NCI-H1105 treated with DMSO at 0.1 percent for 48 hours (cell line): ENCODE results near the gene ASCC2.
A peak's percentile ranks its signal among the peaks of the same experiment; 100 is the strongest.
"Not testable (repeated sequence)": the region's sequence is repeated elsewhere in the genome, so short reads cannot be mapped to it uniquely, and the experiment has no call there.

Source experiments
- DNase-seq: peaks from one replicate; lab custom pipeline; 2025; lab: John Stamatoyannopoulos, UW

ASCC2 gene

DNA sequence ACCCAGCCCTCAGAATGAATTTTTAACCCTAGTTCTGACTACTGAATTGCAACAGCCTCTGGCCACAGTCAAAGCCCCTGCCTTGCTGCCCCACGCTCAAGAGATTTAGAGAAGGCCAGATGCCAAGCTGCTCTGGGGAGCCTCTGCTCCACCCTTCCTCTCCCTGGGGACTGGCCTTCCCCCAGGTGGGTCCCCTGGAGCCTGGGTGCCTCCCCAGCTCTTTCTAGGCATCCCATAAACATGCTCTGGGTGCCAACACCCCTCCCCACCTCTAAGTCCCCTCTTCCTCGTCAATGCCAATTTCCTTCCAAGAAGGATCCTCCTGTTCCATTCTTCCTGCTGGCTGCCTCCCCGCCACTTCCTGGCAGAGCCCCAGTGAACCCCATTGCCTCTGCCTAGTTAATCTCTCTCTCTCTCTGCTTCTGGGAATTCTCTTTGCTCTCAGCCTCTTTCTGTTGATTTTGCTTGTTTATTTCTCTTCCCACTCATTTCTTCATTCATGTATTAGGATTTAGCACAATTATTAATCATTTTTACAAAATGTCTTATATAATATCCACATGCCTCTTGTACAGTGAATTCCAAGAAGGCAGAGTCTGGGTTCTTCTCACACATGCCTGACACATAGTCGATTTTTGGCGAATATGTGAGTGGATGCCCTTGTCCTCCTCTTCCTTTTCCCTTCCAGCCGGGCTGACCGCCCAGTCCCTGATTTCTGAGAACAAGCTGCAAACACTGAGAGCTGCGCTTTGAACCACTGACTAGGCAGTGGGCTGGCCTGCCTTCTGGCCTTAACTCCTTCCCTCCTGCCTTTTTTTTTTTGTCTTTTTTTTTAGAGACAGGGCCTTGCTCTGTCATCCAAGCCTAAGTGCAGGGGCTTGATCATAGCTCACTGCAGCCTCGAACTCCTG is 53.4 kb downstream of the ASCC2 start:
- no peak for DNase-seq

DNA sequence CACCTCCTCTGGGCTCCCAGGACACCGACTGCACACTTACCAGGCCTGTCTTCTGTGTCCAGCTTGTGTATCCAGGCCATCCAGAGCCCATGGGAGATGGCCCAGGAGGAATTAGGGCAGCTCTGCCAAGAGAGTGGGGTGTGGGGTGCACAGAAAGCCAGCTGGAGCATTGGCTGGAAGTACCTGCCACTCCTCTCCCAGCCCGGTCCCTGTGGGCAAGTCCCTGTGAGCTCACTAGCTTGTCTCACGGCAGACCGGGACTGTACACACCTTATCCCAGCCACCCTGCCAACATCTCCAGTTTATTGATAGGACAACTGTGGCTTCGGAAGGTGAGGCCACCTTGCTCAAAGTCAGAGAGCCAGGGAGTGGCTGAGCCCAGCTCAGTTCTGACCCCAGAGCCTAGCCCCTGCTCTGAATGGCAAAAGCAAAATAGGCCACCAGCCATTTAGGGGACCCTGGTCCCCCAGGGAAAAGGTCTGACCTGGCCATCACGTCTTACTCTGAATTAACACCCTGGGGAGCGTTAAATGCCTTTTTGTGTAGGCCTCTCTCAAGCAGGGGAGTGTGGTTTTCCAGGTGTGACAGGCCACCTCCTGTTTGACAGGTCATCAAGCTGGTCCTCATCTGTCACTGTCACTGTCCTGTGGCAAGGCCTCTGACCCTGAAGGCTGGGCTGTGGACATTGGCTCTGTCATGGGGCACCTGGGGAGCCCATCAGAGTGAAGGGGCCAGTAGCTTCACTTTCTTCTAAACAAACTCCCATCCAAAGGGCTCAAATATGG is 55.8 kb downstream of the ASCC2 start:
- DNase-seq, result no peak

DNA sequence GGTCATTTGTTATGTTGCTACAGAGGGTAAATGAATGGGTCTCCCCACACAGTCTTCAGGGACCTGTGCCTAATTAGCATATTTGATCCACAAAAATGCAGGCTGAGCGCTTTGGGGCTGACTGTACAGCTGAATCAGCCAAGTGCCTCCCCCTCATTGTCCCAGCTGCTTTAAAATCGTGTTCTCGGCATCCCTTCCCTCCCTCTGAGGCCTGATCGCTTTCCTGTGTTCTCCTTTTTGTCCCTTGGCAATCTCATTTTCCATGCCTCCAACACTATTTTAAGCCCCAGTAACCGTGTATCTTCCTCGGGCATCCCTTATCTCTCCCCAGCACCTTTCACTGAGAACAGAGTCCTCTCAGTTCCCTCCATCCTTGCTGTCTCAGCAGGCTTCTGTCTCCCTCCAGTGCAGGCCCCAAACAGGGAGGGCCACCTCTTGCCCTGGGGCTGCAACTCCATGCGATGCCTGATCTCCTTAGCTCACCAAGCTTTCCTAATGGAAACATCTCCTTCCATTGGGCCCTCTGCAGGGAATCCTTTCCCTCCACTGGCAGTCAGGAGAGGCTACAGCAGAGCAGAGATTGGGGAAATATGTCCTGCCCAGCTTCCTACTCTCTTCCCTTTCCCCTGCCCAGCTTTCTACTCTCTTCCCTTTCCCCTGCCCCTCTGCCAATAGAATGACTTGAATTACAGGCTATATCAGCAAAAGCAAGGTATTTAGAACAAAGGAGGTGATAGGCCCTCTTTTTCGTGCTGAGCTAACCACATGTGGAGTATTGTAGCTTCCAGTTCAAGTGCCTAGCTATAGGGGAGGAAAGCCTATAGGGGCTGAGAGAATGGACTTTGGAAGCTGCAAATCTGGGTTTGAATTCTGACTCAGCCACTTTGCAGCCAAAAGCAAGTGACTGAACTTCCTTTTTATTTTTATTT is 57.1 kb downstream of the ASCC2 start:
- DNase-seq, result no peak

DNA sequence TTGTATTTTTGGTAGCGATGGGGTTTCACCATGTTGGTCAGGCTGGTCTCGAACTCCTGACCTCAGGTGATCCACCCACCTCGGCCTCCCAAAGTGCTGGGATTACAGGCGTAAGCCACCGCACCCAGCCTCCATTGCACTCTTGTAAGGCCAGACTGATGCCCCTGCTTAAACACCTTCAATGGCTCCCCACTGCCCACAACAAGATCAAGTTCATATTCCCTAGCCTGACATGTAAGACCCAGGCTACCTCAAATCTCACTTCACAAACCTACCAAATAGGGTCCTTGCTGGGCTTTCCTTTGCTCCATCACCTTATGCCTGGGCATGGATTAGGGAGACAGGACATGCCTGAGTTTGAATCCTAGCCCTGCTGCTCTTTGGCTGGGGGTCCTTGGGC is 57.9 kb downstream of the ASCC2 start:
- no peak for DNase-seq

DNA sequence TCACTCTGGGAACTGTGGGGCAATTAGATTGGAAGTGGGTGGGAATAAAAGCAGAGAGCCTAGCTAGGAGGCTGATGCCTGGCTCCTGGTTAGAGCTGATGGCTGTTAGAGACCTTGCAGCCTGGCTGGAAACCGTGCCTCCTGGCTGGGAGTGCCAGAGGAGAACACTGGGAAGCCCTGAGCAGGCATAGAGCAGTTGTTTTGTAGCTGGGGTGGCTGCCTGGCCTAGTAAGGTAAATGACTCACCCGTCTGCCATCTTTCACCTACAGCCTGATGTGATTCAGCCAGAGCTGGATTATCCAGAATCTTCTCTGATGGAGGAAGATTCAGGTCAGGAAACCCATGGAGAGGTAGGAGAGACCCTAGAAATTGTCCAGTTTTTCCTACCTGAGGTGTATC is 64.8 kb downstream of the ASCC2 start:
- no peak for DNase-seq

DNA sequence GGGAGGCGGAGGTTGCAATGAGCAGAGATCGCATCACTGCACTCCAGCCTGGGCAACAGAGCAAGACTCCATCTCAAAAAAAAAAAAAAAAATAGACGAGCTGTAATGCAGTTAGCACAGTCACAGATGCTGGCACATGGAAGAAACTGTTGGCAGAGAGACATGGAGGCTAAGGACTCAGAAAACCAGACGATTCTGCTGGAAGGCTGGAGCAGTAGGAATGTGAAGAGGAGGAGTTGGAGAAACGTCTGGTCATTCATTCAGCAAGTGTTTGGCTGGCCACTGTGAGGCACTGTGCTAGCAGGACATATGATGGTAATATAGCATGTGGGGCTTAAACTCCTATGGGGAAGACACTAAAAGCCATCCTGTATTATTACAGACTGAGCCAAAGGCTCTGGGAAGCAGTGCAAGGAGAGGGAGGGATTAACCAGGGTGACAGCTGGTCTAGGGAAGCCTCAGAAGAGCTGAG is 65.9 kb downstream of the ASCC2 start:
- DNase-seq, result no peak

DNA sequence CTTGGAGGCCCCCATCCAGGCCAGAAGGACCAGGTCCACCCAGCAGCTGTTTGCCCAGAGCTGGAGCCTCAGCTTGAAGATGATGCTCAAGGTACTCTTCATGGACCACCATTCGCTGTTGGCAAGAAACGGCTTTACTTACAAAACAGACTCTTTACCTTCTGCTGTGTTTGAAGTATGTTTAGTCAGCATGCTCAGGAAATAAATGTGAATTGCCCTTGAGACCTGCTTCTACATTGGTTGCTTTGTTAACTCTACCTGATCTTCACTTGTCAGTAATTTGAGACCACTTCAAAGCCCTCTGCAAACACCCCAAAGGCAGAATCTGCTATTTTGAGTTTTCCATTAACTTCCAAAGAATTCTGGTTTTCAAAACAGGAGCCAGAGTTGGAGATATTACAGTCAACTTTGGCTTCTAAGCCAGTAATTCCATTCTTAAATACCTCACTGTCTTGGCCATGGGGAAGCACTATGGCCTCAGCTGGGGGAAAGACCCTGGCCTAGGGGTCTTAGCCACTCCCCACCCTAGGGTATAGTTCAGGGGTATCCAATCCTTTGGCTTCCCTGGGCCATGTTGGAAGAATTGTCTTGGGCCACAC is 68.3 kb downstream of the ASCC2 start:
- no peak for DNase-seq

DNA sequence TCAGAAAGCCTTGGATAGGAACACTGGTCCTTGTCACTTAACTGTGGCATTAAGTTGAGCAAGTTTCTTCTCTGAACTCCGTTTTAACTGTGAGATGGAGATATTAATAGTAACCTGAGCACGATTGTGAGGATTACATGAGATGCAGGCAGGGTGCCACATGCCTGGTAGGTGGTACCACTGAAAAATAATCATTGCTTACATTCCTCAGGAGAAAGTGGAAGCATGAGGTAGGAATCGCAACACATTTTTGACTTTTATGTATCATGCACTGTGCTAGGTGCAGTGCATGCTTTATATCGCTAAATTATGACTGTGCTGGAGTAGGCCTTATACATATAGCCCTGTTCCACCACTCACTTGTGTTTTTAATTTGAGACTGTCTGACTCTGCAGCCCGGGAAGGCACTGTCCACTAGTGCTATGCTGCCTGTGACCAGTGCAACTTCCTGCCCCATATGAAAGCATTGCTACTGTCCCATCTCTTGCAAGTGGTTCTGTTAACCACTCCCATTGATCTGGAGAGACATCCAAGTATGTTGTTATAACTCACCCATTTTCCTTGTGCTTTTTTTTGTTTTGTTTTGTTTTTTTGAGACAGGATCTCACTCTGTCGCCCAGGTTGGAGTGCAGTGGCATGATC is 69.9 kb downstream of the ASCC2 start:
- no peak for DNase-seq

DNA sequence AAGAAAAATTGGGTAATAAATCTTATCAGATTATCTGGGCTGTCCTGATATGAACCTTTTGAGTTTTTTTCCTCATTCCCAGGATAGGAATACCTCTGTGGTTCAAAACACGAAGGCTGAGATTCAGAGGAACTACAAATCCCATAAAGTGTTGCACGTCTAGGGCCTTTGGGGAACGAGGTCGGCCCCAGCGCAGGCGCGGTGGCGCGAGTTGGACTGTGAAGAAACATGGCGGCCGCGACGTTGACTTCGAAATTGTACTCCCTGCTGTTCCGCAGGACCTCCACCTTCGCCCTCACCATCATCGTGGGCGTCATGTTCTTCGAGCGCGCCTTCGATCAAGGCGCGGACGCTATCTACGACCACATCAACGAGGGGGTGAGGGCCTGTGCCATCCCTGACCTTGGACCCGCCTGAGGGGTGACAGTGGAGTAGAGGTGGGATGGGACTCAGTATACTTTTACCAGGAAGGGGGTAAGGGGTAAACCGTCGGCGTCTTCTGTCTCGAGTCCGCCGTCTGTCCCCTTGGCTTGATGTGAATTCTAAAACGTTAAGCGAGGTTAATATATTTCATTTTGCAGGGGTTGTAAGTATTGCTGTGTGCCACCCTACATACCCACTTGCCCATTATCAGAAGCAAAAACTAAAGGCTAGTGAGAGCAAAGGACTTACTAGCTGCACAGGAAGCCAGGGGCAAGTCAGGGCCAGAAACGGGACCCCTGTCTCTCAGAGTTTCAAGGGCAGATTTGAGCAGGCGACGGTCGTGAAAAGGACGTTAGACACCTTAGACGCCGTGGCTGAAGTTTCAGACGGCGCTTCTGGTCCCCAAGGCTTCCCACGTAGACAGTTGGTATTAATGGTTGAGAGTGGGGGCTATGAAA is 70.7 kb downstream of the ASCC2 start, which contains the start of gene UQCR10:
Gene UQCR10 (plus strand): TSS at position 199 of the 881 bp plus-strand sequence. CDS start 30 bp downstream, at position 229.
- DNase-seq, result peak; percentile 87

DNA sequence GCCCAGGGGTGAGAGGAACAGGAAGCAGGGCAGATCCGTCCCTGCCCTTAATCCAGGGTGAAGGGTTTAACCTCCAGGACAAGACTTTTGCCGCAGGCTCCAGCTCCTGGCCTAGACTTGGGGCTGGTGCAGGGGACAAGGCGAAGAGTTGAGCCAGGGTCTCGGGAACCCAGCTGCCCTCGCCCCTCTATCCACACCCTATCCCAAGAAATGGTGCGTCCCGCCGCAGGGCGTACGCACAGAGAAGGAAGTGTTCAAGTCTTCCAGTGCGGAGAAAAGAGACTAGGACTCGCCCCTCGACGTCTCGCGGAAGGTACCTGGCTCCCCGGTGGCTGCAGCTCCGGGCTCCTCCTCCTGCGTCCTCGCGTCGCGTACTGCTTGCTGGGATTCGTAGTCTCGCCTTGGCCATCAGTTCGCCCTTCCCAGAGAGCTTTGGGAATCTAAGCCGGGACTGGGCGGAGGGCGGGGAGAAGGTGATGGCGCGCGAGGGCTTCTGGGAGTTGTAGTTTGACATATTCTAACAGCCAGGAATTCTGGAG is 71.4 kb downstream of the ASCC2 start, which contains the start of gene ZMAT5:
Gene ZMAT5 (minus strand): TSS at position 376 of the 539 bp plus-strand sequence. CDS start 18,463 bp downstream, outside the sequence.
- peak; percentile 95 for DNase-seq

DNA sequence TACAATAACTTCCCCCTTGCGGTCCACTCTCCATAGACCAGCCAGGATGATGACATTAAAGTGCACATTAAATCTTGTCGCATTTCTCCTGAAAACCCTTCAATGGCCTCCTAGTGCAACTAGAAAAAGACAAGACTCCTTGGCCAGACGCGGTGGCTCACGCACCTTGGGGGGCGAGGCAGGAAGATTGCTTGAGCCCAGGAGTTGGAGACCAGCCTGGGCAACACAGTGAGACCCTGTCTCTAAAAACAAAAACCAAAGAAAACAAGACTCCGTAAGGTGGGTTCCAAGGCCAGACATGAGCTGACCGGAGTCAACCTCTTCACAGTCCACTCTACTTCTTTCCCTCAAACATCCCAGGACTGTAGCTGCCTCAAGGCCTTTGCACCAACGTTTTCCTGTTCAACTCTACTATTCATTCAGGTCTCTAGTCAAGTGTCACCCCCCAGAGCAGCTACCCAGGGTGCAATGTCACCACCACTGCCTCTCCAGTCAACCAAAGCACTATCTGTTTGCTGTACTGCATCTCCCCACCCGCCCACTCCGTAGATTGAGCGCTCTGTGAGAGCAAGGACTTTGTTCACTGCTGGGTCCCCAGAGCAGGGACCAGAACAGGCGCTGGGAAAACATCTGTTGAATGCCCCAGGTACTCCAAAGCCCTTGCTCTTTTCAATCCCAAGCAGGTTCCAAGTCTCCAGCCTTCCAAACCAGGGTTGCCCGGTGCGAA is 72.0 kb downstream of the ASCC2 start:
- peak; percentile 22 for DNase-seq

DNA sequence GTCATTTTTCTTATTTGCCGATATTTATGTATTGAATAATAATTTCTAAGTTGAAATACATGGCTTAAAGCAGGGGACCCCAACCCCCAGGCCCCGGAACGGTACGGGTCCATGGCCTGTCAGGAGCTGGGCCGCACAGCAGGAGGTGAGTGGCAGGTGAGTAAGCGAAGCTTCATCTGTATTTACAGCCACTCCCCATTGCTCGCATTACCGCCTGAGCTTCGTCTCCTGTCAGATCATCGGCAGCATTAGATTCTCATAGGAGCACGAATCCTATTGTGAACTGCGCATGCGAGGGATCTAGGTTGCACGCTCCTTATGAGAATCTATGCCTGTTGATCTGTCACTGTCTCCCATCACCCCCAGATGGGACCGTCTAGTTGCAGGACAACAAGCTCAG is 75.8 kb downstream of the ASCC2 start:
- no peak for DNase-seq

DNA sequence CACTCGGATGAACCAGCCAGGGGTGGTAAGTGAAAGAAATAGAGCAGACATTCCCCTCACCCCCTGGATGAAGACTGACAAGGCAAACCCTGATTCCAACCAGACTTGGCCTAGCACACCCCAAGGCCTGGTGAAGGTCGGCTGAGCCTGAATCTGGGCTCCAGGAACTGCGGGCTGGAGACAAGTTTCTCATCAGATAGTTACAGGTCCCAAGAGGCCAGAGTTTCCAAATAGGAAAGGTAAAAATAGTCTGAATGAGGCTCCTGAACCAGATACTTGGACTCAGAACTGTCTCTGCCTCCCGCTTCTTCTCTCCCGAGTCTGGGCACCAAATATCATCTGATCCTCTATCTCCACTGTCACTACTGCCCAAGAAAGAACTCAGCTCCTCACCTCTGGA is 79.1 kb downstream of the ASCC2 start:
- no peak for DNase-seq

DNA sequence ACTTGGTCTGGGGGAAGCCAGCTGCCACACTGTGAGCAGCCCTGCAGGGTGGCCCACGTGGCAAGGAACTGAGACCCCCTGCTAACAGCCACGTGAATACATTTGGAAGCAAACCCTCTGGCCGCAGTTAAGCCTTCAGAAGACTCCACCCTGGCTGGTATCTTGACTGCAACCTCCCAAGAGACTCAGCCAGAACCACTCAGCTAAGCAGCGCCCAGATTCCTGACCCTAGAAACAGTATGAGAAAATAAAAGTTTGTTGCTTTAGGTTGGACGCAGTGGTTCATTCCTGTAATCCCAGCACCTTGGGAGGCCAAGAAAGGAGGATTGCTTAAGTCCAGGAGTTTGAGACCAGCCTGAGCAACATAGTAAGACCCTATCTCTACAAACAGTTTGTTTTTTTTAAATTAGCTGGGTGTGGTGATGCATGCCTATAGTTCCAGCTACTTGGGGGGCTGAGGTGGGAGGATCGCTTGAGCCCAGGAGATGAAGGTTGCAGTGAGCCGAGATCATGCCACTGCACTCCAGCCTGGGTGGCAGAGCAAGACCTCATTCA is 79.9 kb downstream of the ASCC2 start:
- no peak for DNase-seq

DNA sequence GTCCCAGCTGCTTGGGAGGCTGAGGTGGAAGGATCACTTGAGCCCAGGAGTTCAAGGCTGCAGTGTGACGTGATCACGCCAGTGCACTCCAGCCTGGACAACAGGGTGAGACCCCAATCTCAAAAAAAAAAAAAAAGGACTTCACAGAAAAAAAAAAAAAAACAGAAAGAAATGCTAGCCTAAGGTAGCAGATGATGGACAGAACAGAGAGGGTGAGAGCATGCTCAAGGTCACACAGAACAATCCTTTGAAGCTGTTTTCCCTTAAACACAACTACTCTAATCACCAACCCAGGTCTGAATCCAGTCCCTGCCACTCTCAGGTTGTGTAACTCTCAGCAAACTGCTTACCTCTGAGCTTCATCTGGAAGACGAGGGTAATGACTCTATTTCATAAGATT is 81.0 kb downstream of the ASCC2 start:
- DNase-seq, result no peak

DNA sequence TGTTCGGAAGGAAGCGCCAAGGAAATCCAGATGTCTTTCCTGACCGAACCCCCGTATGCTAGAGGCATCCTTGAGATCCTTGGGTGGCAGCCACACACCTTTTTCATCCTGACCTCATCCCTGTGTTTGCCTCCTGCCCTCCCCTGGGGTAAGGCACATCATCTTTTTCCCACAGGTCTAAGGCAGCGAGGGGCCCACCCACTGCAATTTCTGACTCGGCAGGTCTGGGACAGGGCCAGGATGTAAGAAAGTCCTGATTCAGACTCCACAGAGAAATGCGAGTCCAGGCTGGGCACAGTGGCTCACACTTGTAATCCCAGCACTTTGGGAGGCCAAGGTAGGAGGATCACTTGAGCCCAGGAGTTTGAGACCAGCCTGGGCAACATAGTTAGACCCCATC is 81.7 kb downstream of the ASCC2 start:
- DNase-seq, result no peak

DNA sequence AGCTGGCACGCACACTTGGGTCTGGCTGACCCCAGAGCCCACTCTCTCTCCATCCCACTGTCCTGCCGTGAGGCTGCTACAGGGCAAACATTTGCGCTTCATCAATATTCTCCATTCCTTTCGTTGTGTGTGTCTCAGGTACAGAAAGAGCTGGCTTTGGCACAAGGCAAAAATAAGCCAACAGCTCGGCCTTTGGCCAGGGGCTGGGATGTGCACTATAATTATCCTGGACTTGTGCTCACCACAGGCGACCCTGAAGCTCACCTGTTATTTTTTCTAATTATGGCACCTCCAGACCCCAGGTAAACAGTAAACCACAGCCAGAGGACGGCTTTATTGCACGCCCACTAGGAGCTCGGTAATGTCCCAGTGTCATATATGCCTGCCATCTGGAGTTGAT is 82.2 kb downstream of the ASCC2 start:
- no peak for DNase-seq

DNA sequence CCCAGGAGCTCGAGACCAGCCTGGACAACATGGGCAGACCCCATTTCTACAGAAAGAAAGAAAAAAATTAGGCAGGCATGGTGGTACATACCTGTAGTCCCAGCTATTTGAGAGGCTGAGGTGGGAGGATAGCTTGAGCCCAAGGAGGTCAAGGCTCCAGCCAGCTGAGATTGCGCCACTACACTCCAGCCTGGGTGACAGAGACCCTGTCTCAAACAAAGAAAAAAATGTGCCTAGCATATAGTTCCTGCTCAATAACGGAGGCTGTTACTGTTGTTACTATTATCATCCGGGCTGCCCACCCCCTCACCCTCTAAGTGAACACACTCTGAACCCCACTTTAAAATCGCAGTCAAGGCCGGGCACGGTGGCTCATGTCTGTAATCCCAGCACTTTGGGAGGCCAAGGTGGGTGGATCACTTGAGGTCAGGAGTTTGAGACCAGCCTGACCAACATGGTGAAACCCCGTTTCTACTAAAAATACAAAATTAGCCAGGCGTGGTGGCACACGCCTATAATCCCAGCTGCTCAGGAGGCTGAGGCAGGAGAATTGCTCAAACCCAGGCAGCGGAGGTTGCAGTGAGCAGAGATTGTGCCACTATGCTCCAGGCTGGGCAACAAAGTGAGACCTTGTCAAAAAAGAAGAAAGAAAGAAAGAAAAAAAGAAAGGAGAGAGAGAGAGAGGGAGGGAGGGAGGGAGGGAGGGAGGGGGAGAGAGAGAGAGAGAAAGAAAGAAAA is 83.2 kb downstream of the ASCC2 start:
- DNase-seq, result not testable (repeated sequence)
